ENCODE data around the gene ZNF408.

ZNF408 gene

DNA sequence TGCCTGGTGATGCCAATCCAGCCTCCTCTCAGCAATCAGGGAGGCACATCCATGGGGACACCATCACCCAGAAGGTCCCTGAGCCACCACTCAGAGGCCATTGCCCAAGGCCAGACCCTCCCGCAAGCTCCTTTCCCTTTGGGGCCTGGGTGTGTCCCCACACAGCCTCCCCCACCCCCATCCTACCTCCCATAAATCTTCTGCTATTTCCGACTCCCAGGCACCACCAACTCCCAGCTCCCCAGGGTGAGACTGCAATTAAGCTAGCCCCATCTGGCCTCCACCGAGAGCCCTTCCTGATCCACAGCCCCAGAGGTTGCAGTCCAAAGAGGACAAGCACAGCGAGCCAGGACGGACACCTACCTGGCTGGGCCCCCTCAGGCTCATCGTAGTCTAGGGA is 6.8 kb upstream of the ZNF408 start:
- H3K27ac ChIP-seq = no peak overlapping the region
- no peaks in the 10 kb centered on the region for H3K27me3 ChIP-seq
- H3K4me1 ChIP-seq (ENCODE audit: control insufficient read depth in 1 of 2, insufficient read depth in 1 of 2, low read depth in 1 of 2, low read length in 1 of 2) = peaks cover 18 to 21% of the 10 kb centered on the region in 2 experiments
- peaks cover 82% of the 10 kb centered on the region for H3K36me3 ChIP-seq
- H3K9me3 ChIP-seq = no peaks in the 10 kb centered on the region
- TF ChIP-seq CTCF (IDR thresholded peaks at IDR 0.05) = no peak
- no peak overlapping the region for H3K4me3 ChIP-seq (ENCODE audit: low read depth in 1 of 2, low read length in 1 of 2)

DNA sequence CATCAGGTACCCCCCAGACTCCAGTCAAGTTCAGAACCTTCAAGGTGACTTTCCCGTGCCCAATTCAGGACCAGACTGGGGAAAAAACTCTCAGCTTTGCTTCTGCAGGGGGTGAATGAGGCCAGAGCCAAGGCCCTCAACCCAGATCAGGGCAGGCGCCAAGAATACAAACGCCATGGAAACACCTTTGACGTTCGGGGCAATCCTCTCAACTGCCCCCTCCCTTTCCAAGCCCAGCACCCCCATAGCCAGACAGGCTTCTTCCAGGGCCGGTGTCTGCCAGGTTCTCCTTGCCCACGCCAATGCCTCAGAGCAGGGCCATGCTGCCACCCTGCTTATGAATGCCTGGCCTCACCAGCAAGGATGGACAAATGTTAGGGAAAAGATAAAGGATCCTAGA is 6.2 kb upstream of the ZNF408 start:
- no peaks in the 10 kb centered on the region for H3K9me3 ChIP-seq
- H3K27ac ChIP-seq = no peak overlapping the region
- no peaks in the 10 kb centered on the region for H3K27me3 ChIP-seq
- peaks cover 76% of the 10 kb centered on the region for H3K36me3 ChIP-seq
- peaks cover 24 to 26% of the 10 kb centered on the region in 2 experiments for H3K4me1 ChIP-seq (ENCODE audit: control insufficient read depth in 1 of 2, insufficient read depth in 1 of 2, low read depth in 1 of 2, low read length in 1 of 2)
- TF ChIP-seq CTCF (IDR thresholded peaks at IDR 0.05) = no peak
- no peak overlapping the region for H3K4me3 ChIP-seq (ENCODE audit: low read depth in 1 of 2, low read length in 1 of 2)

- H3K27me3 ChIP-seq = no peaks in the 10 kb centered on the region
- H3K9me3 ChIP-seq = no peaks in the 10 kb centered on the region
- no peak overlapping the region for H3K4me3 ChIP-seq (ENCODE audit: low read depth in 1 of 2, low read length in 1 of 2)
- peaks cover 70% of the 10 kb centered on the region for H3K36me3 ChIP-seq
- H3K27ac ChIP-seq = no peak overlapping the region
- peaks cover 30 to 34% of the 10 kb centered on the region in 2 experiments for H3K4me1 ChIP-seq (ENCODE audit: control insufficient read depth in 1 of 2, insufficient read depth in 1 of 2, low read depth in 1 of 2, low read length in 1 of 2)
- TF ChIP-seq CTCF (IDR thresholded peaks at IDR 0.05) = no peak
Measured at GRCh38 chr11:46695345-46696211, 5.3 kb upstream of the ZNF408 start.

GRCh38 chr11:46696212-46696558 is 4.6 kb upstream of the ZNF408 start:
- H3K36me3 ChIP-seq = peaks cover 64% of the 10 kb centered on the region
- H3K4me1 ChIP-seq (ENCODE audit: control insufficient read depth in 1 of 2, insufficient read depth in 1 of 2, low read depth in 1 of 2, low read length in 1 of 2) = peaks cover 33 to 36% of the 10 kb centered on the region in 2 experiments
- H3K9me3 ChIP-seq = no peaks in the 10 kb centered on the region
- H3K27me3 ChIP-seq = no peaks in the 10 kb centered on the region
- H3K4me3 ChIP-seq (ENCODE audit: low read depth in 1 of 2, low read length in 1 of 2) = no peak overlapping the region
- no peak for TF ChIP-seq CTCF (IDR thresholded peaks at IDR 0.05)
- H3K27ac ChIP-seq = no peak overlapping the region

GRCh38 chr11:46697303-46697702 is 3.5 kb upstream of the ZNF408 start:
- Histone ChIP-seq H3K27me3 (no peaks in the 10 kb centered on the region), H3K36me3 (peaks cover 57% of the 10 kb centered on the region), H3K4me1 (ENCODE audit: control insufficient read depth in 1 of 2, insufficient read depth in 1 of 2, low read depth in 1 of 2, low read length in 1 of 2) (peaks cover 42 to 45% of the 10 kb centered on the region in 2 experiments), H3K4me3 (ENCODE audit: low read depth in 1 of 2, low read length in 1 of 2) (no peak overlapping the region), H3K27ac (peak overlapping the region; percentile 36), H3K9me3 (no peaks in the 10 kb centered on the region)
- TF ChIP-seq CTCF (IDR thresholded peaks at IDR 0.05) = no peak

Measured in neutrophil (primary cell).